Ramos (cell line): ENCODE results near the gene ZSCAN18.

Experiments used
- in situ Hi-C: fragments of 300-500 bp; cut with MboI; formaldehyde crosslinking; loops from one replicate; pipeline ENCODE4 v1.14.3; 2022; ENCODE audit warnings: low sequenced_read_pairs; ENCODE audit not compliant: unreplicated experiment

Gene ZSCAN18

GRCh38 chr19:58046856-58047255, 51.2 kb downstream of the ZSCAN18 start:
- in situ Hi-C loops: no loop called here

- in situ Hi-C loops: no loop called here
Observed at GRCh38 chr19:58045411-58046050, 52.5 kb downstream of the ZSCAN18 start.

- in situ Hi-C loops: no loop called here
Observed at GRCh38 chr19:58044886-58045285, 53.1 kb downstream of the ZSCAN18 start.

- in situ Hi-C loops: no loop called here
Observed at GRCh38 chr19:58044391-58044790, 53.6 kb downstream of the ZSCAN18 start.

- in situ Hi-C loops: no loop called here
Observed at GRCh38 chr19:58042495-58043340, 55.3 kb downstream of the ZSCAN18 start.

- in situ Hi-C loops: no loop called here
Observed at GRCh38 chr19:58040751-58041525, 57.1 kb downstream of the ZSCAN18 start.

- in situ Hi-C loops: no loop called here
Observed at GRCh38 chr19:58038688-58039204, 59.3 kb downstream of the ZSCAN18 start.

GRCh38 chr19:58037927-58038687, 59.9 kb downstream of the ZSCAN18 start:
- in situ Hi-C loops: no loop called here

- in situ Hi-C loops: no loop called here
Observed at GRCh38 chr19:58035863-58036262, 62.2 kb downstream of the ZSCAN18 start.

GRCh38 chr19:58034477-58034793, 63.6 kb downstream of the ZSCAN18 start:
- in situ Hi-C loops: no loop called here
